Neural cell (in vitro differentiated cells): ENCODE results near the gene INTS6.

Experiments
- EZH2 ChIP-seq: fragments of 200-600, 300-800 bp; shearing (Covaris generic), sonication (generic); IDR thresholded peaks from 2 replicates; pipeline ENCODE4 v1.6.1; 2014; ENCODE audit warnings: antibody characterized with exemption, low read length, borderline replicate concordance, mild to moderate bottlenecking; ENCODE audit not compliant: insufficient read depth, poor library complexity, severe bottlenecking
- POLR2AphosphoS5 ChIP-seq: IDR thresholded peaks from 2 replicates; pipeline ENCODE4 v1.6.1; 2012
- SMC3 ChIP-seq: fragments of 450-650 bp; conservative IDR thresholded peaks from 2 replicates; pipeline ENCODE4 v1.6.1; 2014; ENCODE audit warnings: antibody characterized with exemption, mild to moderate bottlenecking, moderate library complexity; ENCODE audit not compliant: poor library complexity
- TF ChIP-seq, protein P1 (sequence below): fragments of 450-650 bp; IDR thresholded peaks from 2 replicates; pipeline ENCODE4 v1.5.1; 2014; ENCODE audit warnings: antibody characterized with exemption, mild to moderate bottlenecking, moderate library complexity; ENCODE audit not compliant: poor library complexity, severe bottlenecking

- no peak for TF ChIP-seq SMC3
- TF ChIP-seq, protein P1, sequence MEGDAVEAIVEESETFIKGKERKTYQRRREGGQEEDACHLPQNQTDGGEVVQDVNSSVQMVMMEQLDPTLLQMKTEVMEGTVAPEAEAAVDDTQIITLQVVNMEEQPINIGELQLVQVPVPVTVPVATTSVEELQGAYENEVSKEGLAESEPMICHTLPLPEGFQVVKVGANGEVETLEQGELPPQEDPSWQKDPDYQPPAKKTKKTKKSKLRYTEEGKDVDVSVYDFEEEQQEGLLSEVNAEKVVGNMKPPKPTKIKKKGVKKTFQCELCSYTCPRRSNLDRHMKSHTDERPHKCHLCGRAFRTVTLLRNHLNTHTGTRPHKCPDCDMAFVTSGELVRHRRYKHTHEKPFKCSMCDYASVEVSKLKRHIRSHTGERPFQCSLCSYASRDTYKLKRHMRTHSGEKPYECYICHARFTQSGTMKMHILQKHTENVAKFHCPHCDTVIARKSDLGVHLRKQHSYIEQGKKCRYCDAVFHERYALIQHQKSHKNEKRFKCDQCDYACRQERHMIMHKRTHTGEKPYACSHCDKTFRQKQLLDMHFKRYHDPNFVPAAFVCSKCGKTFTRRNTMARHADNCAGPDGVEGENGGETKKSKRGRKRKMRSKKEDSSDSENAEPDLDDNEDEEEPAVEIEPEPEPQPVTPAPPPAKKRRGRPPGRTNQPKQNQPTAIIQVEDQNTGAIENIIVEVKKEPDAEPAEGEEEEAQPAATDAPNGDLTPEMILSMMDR = no peak
- TF ChIP-seq POLR2AphosphoS5 = no peak
- TF ChIP-seq EZH2 = no peak
Observed at GRCh38 chr13:51326777-51327176, 126.1 kb downstream of the INTS6 start.
